K562 (cell line): Measurements from ENCODE around the gene MAP3K14. TPM values are rescaled to one million over a fixed set of nuclear protein-coding genes. Genes with fewer than 3 reads are reported as not detected.

Source experiments
- C11orf30 ChIP-seq: fragments of 450-650 bp; IDR thresholded peaks from 2 replicates; pipeline ENCODE4 v1.6.1; 2016; ENCODE audit warnings: low read depth, mild to moderate bottlenecking
- EGR1 ChIP-seq: fragments of 450-650 bp; conservative IDR thresholded peaks from 2 replicates; pipeline ENCODE4 v1.6.1; 2017; ENCODE audit warnings: mild to moderate bottlenecking
- ELF1 ChIP-seq: fragments of 200-800 bp; sonication (Bioruptor generic); IDR thresholded peaks from 2 replicates; pipeline ENCODE4 v1.6.1; 2016; ENCODE audit warnings: missing genetic modification characterization, missing compliant biosample characterization
- FOXP1 ChIP-seq: sonication (generic); formaldehyde crosslinking; IDR thresholded peaks from 2 replicates; pipeline ENCODE4 v1.8.0; 2022; ENCODE audit warnings: mild to moderate bottlenecking, missing genetic modification reagents
- HDAC1 ChIP-seq, 2 experiments: fragments of 450-650 bp; IDR thresholded peaks; 2 replicates each; pipeline ENCODE4 v1.6.1; 2016 to 2017; ENCODE audit warnings: inconsistent platforms in 1 of 2, mild to moderate bottlenecking in 1 of 2, moderate library complexity in 1 of 2
- PHF20 ChIP-seq: fragments of 450-650 bp; IDR thresholded peaks from 2 replicates; pipeline ENCODE4 v1.6.1; 2018; ENCODE audit not compliant: partially characterized antibody
- POLR2A ChIP-seq: fragments of 450-650 bp; conservative IDR thresholded peaks from 2 replicates; pipeline ENCODE4 v1.6.1; 2016
- RBM14 ChIP-seq: fragments of 200-400 bp; formaldehyde crosslinking; IDR thresholded peaks from 2 replicates; pipeline ENCODE4 v1.6.1; 2018; ENCODE audit warnings: low read depth, mild to moderate bottlenecking, low read length, moderate library complexity, borderline replicate concordance; ENCODE audit not compliant: insufficient read depth
- SIN3A ChIP-seq, 2 experiments: fragments of 150-350 bp in 1 of 2; IDR thresholded peaks; 2 replicates each; pipeline ENCODE4 v1.6.1; 2011 to 2016; ENCODE audit warnings: borderline replicate concordance in 2 of 2, low read depth in 2 of 2, low read length in 2 of 2, mild to moderate bottlenecking in 2 of 2, moderate library complexity in 2 of 2; ENCODE audit not compliant: control insufficient read depth in 1 of 2
- SRF ChIP-seq, 2 experiments: fragments of 250-450, 450-650 bp in 1 of 2; sonication (Bioruptor Pico) in 1 of 2; sonication (generic) in 1 of 2; formaldehyde crosslinking; IDR thresholded peaks; 2 replicates each; pipeline versions ENCODE4 v1.5.0 to v1.5.1; 2020 to 2022; ENCODE audit warnings: mild to moderate bottlenecking in 1 of 2, missing genetic modification reagents in 1 of 2
- TOE1 ChIP-seq, 2 experiments: fragments of 450-650 bp in 1 of 2; sonication (generic) in 1 of 2; formaldehyde crosslinking in 1 of 2; IDR thresholded peaks; 2 replicates each; pipeline versions ENCODE4 v1.7.1 to v1.8.0; 2016 to 2022; ENCODE audit warnings: borderline replicate concordance in 2 of 2, mild to moderate bottlenecking in 2 of 2, antibody characterized with exemption in 1 of 2, inconsistent platforms in 1 of 2, low read depth in 1 of 2, missing genetic modification reagents in 1 of 2, moderate library complexity in 1 of 2
- ZC3H4 ChIP-seq: sonication (generic); formaldehyde crosslinking; IDR thresholded peaks from 2 replicates; pipeline ENCODE4 v1.9.0; 2021; ENCODE audit warnings: missing genetic modification reagents, borderline replicate concordance
- ZFP30 ChIP-seq: fragments of 250-450 bp; sonication (Bioruptor Pico); IDR thresholded peaks from 2 replicates; pipeline ENCODE4 v1.8.0; 2022; ENCODE audit warnings: moderate library complexity, mild to moderate bottlenecking, inconsistent platforms, borderline replicate concordance
- ZNF780A ChIP-seq: fragments of 250-450 bp; sonication (Bioruptor Pico); IDR thresholded peaks from 2 replicates; pipeline ENCODE4 v1.5.0; 2021; ENCODE audit warnings: mild to moderate bottlenecking
- polyA plus RNA-seq, 8 experiments: library from polyadenylated mRNA; depleted of rRNA in 4 of 8; stranded (reverse) in 5 of 8; unstranded in 3 of 8; fragments of >200 nt; fragmentation: Nextera tagmentation in 2 of 8; fragmentation: Illumina TruSeq in 1 of 8; extraction: Ambion mirVana in 2 of 8; extraction: Trizol in 1 of 8; gene quantifications; 2 replicates each; pipeline versions ENCODE4 v1.2.1 to v1.2.3, GENCODE V29; 2011 to 2014; ENCODE audit warnings: inconsistent platforms in 1 of 8, missing spikeins in 1 of 8
- total RNA-seq, 7 experiments: library from RNA; depleted of rRNA in 6 of 7; stranded (reverse); fragments of >200 nt in 6 of 7; fragmentation: Illumina TruSeq in 2 of 7; extraction: Trizol in 2 of 7; gene quantifications; 2 replicates each; pipeline versions ENCODE4 v1.2.1 to v1.2.3, GENCODE V29; 2011 to 2021; ENCODE audit warnings: low replicate concordance in 1 of 7
- TF ChIP-seq, protein P1 (sequence below), 2 experiments: fragments of 450-650 bp; conservative IDR thresholded peaks; 2 replicates each; pipeline ENCODE4 v1.6.1; 2017; ENCODE audit warnings: mild to moderate bottlenecking in 2 of 2, moderate library complexity in 2 of 2
- TF ChIP-seq, protein P2 (sequence below): fragments of 450-650 bp; IDR thresholded peaks from 2 replicates; pipeline ENCODE4 v1.6.1; 2017; ENCODE audit warnings: antibody characterized with exemption, mild to moderate bottlenecking
- TF ChIP-seq, protein P3 (sequence below): conservative IDR thresholded peaks from 2 replicates; pipeline ENCODE4 v1.6.1; 2011; ENCODE audit warnings: low read depth, mild to moderate bottlenecking, low read length; ENCODE audit not compliant: control insufficient read depth

Gene MAP3K14
- total and polyA plus RNA-seq, 9 of the 15 experiments (the other 6 are each of a cell fraction or from before 2014, with no cell fraction given), result 0.45 to 8.7 (median 3.2) TPM

DNA sequence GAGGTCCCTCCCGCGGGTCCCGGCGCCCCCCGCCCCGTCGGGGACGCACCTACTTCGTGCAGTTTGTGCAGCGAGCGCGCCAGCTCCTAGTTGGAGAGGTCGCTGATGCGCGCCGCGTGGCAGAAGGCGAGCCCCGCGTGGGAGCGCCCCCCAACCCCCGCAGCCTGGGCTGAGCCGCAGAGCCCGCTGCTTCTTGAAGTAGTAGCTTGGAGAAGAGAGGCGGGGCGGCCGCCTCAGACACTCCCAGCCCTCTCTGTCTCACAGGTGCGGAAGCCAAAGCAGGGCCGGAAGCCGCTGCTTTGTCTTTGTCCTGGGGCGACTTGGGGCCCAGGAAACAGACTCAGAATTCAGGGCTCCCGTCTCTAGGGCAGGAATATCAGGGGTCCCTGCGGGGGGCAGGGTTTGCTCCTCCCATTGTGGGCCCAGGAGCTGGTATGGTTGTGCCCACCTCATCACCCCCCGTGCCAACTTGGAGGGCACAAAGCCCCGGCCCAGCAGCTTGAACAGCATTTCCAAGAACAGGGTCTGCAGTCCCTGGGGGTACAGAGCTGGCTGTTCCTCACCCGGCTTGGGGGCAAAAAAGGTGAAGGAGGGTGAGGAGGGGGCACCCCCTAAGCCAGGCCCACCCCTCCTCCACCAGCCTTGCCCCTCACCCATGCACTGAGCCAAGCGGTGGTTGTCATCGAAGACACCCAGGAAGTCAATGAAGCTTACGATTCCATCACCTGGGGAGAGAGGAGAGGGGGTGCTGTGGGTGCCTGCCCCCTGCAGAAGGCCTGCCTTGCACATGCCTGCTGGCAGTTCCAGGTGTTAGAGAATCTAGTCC lies 68.5 kb downstream of the MAP3K14 start (continued):
- TF ChIP-seq, protein P1, sequence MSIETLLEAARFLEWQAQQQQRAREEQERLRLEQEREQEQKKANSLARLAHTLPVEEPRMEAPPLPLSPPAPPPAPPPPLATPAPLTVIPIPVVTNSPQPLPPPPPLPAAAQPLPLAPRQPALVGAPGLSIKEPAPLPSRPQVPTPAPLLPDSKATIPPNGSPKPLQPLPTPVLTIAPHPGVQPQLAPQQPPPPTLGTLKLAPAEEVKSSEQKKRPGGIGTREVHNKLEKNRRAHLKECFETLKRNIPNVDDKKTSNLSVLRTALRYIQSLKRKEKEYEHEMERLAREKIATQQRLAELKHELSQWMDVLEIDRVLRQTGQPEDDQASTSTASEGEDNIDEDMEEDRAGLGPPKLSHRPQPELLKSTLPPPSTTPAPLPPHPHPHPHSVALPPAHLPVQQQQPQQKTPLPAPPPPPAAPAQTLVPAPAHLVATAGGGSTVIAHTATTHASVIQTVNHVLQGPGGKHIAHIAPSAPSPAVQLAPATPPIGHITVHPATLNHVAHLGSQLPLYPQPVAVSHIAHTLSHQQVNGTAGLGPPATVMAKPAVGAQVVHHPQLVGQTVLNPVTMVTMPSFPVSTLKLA (conservative IDR thresholded peaks at IDR 0.05), result peak in 1 of 2 experiments; percentile 4; a peak in 1 of 4 replicates
- TF ChIP-seq ELF1 (tag) (0 out of 2 replicates have a peak, but pooled peaks have one; percentile 38), SIN3A (IDR thresholded peaks at IDR 0.05; ENCODE audit: borderline replicate concordance in 2 of 2, control insufficient read depth in 1 of 2, low read depth in 2 of 2, low read length in 2 of 2) (peak in 1 of 2 experiments; percentile 67; a peak in 1 of 4 replicates), SRF (CRISPR knock-in tag; IDR thresholded peaks at IDR 0.05) (0 out of 4 replicates have a peak, but pooled peaks of 1 of the 2 experiments have one; percentile 6), POLR2A (peak; percentile 66), RBM14 (0 out of 2 replicates have a peak, but pooled peaks have one; percentile 81), C11orf30 (no peak), EGR1 (peak; percentile 81), ZNF780A (0 out of 2 replicates have a peak, but pooled peaks have one; percentile 33), PHF20 (peak; percentile 64), TOE1 (IDR thresholded peaks at IDR 0.05; ENCODE audit: borderline replicate concordance) (no peak), TOE1 (CRISPR knock-in tag; IDR thresholded peaks at IDR 0.05; ENCODE audit: borderline replicate concordance, low read depth) (no peak), HDAC1 (IDR thresholded peaks at IDR 0.05) (peak in 1 of 2 experiments; percentile 11; a peak in 1 of 4 replicates), ZFP30 (CRISPR knock-in tag) (no peak), ZC3H4 (no peak), FOXP1 (CRISPR knock-in tag) (peak; percentile 52; the same call in 1 of the 2 replicates)
- TF ChIP-seq, protein P2, sequence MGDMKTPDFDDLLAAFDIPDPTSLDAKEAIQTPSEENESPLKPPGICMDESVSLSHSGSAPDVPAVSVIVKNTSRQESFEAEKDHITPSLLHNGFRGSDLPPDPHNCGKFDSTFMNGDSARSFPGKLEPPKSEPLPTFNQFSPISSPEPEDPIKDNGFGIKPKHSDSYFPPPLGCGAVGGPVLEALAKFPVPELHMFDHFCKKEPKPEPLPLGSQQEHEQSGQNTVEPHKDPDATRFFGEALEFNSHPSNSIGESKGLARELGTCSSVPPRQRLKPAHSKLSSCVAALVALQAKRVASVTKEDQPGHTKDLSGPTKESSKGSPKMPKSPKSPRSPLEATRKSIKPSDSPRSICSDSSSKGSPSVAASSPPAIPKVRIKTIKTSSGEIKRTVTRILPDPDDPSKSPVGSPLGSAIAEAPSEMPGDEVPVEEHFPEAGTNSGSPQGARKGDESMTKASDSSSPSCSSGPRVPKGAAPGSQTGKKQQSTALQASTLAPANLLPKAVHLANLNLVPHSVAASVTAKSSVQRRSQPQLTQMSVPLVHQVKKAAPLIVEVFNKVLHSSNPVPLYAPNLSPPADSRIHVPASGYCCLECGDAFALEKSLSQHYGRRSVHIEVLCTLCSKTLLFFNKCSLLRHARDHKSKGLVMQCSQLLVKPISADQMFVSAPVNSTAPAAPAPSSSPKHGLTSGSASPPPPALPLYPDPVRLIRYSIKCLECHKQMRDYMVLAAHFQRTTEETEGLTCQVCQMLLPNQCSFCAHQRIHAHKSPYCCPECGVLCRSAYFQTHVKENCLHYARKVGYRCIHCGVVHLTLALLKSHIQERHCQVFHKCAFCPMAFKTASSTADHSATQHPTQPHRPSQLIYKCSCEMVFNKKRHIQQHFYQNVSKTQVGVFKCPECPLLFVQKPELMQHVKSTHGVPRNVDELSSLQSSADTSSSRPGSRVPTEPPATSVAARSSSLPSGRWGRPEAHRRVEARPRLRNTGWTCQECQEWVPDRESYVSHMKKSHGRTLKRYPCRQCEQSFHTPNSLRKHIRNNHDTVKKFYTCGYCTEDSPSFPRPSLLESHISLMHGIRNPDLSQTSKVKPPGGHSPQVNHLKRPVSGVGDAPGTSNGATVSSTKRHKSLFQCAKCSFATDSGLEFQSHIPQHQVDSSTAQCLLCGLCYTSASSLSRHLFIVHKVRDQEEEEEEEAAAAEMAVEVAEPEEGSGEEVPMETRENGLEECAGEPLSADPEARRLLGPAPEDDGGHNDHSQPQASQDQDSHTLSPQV, result 0 out of 2 replicates have a peak, but pooled peaks have one; percentile 36
- TF ChIP-seq, protein P3, sequence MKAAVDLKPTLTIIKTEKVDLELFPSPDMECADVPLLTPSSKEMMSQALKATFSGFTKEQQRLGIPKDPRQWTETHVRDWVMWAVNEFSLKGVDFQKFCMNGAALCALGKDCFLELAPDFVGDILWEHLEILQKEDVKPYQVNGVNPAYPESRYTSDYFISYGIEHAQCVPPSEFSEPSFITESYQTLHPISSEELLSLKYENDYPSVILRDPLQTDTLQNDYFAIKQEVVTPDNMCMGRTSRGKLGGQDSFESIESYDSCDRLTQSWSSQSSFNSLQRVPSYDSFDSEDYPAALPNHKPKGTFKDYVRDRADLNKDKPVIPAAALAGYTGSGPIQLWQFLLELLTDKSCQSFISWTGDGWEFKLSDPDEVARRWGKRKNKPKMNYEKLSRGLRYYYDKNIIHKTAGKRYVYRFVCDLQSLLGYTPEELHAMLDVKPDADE, result 0 out of 2 replicates have a peak, but pooled peaks have one; percentile 11
